Measurements from ENCODE around the gene IRGQ. TPM values are rescaled to one million over a fixed set of nuclear protein-coding genes. Genes with fewer than 3 reads are reported as not detected.
A peak's percentile ranks its signal among the peaks of the same experiment; 100 is the strongest.

The IRGQ gene
- total RNA-seq, 2 donors from 2014 or later: 19.2 to 21.0 TPM

DNA sequence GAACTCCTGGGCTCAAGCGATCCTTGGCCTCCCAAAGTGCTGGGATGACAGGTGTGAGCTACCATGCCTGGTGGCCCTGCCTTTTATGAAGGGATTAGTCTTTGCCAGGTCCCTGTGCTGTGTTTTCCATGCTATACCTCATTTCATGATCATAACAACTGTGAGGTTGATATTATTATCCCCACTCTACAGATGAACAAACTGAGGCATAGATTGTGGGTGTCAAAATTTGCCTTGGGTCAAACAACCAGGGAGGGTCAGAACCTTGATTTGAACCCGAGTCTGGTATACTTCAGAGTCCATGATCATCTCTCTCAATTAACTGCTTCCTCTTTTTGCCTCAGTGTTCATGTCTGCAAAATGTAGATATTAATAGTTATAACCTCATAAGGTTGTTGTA, 13.4 kb downstream of the IRGQ start:
- intact Hi-C loops (cut with DNase I): no loop called here

DNA sequence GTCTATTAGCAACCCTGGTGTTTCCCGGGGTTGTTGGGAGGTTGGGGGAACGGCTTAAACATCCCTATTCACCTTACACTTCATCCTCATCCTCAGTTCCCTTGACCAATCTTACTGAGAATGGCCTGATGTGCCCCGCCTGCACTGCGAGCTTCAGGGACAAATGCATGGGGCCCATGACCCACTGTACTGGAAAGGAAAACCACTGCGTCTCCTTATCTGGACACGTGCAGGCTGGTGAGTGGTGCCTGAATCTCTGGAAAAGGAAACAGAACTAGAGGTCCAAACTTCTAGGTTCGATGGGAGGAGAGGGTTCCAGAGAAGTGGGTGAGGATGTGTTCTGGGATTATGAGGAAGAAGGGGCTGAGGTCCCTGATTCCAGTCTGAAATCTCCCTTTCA, 14.5 kb downstream of the IRGQ start:
- intact Hi-C loops (cut with DNase I): no loop called here
- no peak for DNase-seq (ENCODE audit: low spot score)

More for the DNA sequence above, 13.4 kb downstream of the IRGQ start:
- no peak for DNase-seq (ENCODE audit: low spot score)

DNA sequence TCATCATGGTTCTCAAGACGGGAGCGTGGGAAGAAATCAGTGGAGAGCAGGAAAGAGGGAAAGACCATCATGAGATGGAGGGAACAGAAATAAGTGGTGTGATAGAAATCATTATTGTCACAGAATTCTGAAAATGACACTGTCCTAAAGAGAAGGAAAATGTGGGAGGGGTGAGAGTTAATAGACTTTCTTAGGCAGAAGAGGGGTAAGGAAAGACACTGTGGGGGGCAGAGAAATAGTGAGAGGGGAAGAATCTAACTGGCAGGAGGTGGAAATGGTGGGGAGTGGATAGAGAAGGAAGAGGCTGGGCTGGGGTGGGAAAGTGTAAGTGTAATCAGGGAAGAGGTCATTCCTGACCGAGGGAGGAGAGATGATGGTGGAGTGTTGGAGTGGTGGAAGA, 17.1 kb downstream of the IRGQ start:
- DNase-seq (ENCODE audit: low spot score): no peak
- intact Hi-C loops (cut with DNase I): no loop called here

DNA sequence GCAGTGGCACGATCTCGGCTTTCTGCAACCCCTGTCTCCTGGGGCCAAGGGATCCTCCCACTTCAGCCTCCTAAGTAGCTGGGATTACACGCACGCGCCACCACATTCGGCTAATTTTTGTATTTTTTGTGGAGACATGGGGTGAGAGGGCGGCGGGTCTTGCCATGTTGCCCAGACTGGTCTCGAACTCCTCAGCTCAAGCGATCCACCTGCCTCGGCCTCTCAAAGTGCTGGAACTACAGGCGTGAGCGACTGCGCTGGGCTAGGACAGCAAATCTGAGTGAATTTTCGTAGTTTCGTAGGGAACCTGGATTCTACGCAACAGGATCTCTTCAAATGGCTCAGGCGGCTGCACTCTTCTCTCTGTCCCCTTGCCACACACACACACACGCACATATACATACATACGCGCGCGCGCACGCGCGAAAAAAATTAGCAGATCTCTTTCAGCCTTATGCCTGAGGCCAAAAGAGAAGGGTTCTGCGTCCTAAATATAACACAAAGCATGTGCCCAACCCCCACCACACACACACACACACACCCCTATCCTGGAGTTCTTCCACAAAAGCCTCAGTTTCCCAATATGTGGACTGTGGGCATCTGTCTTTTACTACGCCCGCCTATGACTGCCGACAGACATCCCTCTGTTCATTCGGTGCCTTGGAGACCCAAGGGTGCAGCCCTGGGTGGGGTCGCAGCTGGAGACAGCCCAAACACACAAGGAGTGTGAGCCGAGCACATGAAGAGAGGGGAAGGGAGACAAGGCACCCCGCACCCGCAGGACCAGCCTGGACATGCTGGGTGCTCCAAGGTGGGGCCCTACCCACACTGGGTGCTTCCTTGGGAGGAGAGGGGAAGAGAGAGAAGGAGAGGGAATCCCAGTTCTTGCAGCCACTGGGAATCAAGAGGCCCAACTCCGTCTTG, 19.7 kb downstream of the IRGQ start:
- no peak for DNase-seq (ENCODE audit: low spot score)
- intact Hi-C loops (cut with DNase I): no loop called here

DNA sequence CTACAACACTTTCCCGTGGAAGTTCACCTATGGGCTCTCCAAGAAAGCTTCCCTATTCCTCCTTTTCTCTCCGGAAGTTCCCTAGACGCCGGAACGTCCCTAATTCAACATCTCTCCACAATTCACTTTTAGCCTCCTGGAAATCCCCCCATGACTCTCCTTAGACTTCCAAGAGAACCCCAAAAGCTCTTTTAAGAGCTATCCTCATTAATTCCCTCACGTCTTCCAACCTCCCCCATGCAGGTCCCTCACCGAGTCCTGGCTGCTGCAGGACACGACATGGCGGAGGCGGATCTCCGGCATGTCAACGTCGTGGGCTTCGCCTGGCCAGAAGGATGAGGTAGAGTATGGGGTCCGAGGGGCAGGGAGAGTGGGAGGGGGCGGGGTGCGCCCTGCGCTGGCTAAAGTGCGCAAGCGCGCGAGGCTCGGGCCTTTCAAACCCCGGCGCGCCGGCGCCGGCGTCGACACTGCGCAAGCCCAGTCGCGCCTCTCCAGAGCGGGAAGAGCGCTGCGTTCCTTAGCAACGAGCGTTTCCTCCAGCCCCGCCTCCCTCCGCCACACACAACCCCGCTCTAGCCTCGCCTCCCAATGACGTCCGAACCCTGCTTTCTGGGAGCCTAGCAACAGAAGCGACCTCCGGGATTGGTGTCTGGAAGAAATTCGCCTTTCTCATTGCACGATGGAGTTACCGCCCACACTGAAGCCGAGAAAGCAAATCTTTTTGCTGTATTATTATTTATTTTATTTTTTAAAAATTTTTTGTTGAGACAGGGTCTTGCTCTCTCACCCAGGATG, 20.6 kb downstream of the IRGQ start, which contains the start of the genes PINLYP and XRCC1:
Gene PINLYP, plus strand, starts transcription at position 646 of the 795 bp plus-strand sequence. CDS start 1,391 bp downstream, outside the sequence.
Gene XRCC1, minus strand, starts transcription at position 372 of the 795 bp plus-strand sequence. Its CDS starts 69 bp downstream, at position 303.
- DNase-seq (ENCODE audit: low spot score): peak; percentile 99
- intact Hi-C loops (cut with DNase I): no loop called here

DNA sequence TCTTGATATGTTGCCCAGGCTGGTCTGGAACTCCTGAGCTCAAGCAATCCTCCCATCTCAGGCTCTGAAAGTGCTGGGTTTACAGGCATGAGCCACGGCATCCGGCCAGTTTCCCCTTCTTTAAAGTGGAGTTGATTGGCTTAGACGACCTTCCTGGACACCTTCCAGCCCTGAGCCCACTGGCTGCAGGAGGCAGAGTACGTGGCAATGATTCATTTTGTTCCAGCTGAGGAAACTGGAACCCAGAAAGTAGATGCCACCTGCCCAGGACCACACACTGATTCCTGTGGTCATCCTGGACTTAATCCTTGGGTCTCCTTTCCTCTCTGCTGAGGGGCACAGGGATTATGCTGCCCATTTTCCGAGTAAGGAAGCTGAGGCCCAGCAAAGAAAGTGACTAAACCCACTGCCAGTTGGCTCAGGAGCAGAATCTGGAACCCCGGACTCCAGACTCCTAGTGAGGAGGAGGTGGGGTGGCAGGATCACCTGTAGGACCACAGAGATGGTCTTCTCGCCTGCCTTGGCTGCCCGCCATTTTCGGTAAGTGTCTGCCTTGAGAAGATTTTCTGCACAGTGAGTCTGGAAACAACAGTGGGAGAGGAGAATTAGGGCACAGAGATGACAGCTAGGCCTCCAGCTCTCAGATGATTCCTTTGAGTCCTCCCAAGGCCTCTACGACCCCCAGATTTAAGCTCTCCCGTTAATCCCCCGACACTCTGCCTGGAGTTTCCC, 21.3 kb downstream of the IRGQ start:
- intact Hi-C loops (cut with DNase I): no loop called here
- DNase-seq (ENCODE audit: low spot score): no peak

DNA sequence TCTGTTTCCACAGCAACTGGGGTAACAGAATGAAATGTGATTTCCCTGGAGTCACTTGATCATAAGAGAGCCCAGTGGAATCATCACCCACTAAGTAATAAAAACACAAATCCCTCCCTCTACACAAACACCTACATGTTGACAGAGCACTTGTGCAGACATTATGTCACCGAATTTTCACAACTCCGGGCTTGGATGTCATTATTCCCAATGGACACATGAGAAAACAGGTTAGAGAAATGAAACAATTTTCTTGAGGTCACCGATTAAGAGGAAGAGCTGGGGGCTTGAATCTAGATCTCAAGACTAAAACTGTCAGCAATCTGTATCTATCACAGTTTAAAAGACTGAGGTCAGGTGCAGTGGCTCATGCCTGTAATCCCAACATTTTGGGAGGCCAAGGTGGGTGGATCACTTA, 23.8 kb downstream of the IRGQ start:
- DNase-seq (ENCODE audit: low spot score): no peak
- intact Hi-C loops (cut with DNase I): no loop called here

DNA sequence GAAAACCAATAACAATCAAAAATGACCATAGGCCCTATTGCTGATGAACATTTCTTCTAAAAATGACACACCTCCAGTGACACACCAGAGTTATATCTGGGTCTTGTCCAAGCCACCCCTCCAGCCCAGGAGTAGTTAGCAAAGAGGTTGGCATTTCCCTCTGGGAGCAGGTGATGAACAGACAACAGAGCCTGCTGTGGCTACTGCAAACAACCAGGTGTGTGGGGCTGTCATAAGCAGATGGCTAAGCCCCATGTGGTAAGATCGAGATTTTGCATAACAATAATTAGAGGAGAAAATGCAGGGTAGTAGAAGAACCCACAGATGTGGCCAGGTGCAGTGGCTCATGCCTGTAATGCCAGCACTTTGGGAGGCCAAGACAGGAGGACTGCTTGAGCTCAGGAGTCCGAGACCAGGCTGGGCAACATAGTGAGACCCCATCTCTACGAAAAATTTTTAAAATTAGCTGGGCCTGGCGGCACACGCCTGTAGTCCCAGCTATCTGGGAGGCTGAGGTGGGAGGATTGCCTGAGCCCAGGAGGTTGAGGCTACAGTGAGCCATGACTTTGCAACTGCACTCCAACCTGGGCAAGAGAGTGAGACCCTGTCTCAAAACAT, 25.7 kb downstream of the IRGQ start:
- intact Hi-C loops (cut with DNase I): no loop called here
- DNase-seq (ENCODE audit: low spot score): no peak

DNA sequence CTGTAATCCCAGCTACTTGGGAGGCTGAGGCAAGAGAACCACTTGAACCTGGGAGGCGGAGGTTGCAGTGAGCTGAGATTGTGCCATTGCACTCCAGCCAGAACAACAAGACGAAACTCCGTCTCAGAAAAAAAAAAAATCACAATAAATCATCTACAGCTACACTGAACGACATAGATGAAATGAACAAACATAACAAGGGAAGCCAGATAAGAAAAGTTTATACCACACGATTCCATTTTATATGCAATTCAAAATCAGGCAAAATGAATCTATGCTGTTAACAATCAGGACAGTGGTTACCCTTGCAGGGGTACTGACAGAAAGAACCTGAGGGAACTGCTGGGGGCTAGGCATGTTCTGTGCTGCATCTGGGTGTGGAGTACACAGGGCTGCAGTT, 26.3 kb downstream of the IRGQ start:
- no peak for DNase-seq (ENCODE audit: low spot score)
- intact Hi-C loops (cut with DNase I): no loop called here

DNA sequence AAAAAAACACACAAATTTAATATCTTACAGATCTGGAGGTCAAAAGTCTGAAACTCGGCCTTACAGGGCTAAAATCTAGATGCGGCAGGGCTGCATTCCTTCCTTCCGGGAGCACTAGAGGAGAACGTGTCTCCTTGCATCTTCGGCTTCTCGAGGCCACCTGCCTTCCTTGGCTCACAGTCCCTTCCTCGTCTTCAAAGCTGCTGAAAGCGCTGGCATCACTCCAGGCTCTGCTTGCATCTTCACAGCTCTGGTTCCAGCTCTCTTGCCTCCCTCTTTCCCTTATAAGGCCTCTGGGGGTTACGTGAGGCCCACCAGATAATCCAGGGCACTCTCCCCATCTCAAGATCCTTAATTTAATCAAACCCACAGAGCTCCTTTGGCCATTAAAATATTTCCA, 31.1 kb downstream of the IRGQ start:
- intact Hi-C loops (cut with DNase I): no loop called here

DNA sequence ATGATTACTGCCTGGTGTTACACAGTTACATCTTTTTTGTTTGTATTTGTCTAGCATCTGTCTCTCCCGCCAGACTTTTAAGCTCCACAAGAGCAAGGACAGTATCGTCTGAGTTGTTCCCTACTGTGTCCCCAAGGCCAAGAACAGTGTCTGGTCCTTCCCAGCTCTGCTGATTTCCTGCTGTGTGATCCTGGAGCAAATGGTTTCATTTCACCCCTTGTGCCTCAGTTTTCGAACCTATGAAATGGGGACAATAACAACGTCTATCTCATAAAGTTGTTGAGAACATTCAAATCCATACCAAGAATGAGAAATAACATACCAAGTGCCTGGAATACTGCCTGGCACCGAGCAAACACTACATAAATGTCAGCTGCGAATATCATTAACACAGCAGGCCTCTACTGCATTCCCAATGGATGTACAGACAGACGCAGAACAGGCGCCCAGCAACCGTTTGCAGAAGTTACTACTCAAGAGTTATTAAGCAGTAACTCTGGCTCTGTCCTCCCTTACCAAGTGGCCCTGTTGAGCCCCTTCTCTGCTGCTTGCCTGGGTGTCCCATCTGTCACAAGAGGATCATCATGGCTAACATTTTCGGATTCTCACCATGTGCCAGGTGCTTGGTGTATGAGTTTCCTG, 32.0 kb downstream of the IRGQ start:
- intact Hi-C loops (cut with DNase I): no loop called here
- DNase-seq (ENCODE audit: low spot score): no peak

More for the DNA sequence above, 31.1 kb downstream of the IRGQ start:
- DNase-seq (ENCODE audit: low spot score): no peak

DNA sequence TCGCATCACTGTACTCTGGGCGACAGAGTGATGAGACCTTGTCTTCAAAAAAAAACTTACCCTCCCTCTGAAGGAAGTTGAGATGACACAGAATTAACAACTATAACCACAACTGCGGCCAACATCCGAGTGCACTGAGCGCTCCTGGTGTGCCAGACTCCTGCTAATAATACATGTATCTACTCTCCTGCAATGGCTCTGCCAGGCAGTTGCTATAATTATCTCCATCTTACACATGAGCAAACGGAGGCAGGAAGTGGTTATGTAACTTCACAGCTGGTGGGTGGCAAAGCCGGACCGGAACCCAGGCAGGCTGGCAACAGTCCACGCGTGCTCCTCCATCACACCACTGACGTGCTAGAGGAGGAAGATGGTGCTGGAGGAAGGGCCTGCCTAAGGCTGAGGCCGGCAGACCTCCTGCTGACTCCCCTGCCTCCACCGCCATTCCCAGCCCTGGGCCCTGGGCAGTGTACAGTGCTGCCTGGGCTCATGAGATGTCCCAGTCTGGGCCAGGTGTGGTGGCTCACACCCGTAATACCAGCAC, 33.2 kb downstream of the IRGQ start:
- DNase-seq (ENCODE audit: low spot score): peak; percentile 94
- intact Hi-C loops (cut with DNase I): no loop called here

DNA sequence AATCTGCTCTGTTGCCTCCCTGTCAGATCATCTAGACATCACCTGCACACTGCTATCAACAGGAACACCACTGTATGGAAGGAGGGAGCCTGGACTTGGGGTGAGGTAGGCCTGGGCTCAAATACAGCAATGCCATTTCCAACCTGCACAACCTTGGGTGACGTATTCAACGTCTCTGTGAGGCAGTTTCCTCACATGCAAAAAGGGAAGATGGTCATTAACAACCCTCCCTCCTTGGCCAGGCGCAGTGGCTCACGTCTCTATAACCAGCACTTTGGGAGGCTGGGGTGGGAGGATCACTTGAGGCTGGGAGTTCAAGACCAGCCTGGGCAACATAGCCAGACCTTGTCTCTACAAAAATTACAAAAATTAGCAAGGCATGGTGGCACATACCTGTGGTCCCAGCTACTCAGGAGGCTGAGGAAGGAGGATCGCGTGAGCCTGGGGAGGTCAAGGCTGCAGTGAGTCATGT, 33.7 kb downstream of the IRGQ start:
- intact Hi-C loops (cut with DNase I): no loop called here
- DNase-seq (ENCODE audit: low spot score): peak; percentile 51

DNA sequence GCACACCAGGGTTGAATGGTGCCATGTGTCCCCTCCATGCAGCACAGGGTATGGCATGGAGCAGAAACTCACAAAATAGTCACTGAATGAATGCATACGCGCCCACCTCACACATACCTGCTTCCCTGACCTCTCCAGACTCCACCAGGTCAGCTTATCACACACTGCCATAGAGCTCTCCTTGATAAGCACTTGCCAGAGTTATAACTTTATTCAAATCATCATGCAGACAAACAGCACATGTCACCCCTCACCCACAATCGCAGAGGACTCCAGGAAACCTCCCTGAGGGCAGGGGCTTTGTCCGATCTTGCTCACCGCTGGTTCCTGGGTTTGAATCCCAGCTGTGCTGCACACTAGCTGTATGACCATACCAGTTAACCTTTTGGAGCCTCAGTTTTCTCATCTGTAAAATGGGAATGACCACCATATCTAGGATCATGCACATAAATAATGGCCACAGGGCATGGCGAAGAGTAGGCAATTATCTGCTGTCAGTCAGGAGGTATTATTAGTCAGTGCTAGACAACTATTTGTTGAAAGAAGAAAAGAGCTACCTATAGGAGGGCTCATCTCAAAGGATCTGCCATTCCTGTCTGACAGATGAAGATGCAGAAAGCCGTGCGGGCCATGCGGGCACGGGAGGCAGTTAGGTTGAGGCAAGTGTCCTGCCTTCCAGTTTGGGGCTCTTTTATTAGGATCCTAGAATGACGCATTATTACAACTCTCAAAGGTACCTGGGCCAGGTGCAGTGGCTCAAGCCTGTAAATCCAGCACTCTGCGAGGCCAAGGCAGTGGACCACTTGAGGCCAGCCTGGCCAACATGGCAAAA, 34.6 kb downstream of the IRGQ start:
- intact Hi-C loops (cut with DNase I): no loop called here
- no peak for DNase-seq (ENCODE audit: low spot score)

DNA sequence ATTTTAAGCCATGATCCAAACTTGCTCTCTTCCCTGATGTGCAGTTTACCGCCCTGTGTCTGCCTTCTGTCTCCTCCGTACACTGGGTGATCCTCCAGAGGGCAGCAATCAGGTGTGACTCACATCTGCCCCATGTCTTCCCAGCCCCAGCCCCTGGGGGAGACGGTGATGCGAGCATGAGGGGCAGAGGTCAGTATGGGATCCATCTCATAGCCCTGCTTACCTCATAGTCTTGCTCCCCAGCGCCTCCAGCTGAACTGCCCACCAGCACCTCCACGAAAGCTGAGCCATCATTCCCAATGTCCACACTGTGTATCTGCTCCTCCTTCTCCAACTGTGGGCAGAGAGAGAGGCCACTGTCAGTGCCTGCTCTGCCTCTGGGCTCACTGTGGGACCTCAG, 35.2 kb downstream of the IRGQ start:
- intact Hi-C loops (cut with DNase I): no loop called here

DNA sequence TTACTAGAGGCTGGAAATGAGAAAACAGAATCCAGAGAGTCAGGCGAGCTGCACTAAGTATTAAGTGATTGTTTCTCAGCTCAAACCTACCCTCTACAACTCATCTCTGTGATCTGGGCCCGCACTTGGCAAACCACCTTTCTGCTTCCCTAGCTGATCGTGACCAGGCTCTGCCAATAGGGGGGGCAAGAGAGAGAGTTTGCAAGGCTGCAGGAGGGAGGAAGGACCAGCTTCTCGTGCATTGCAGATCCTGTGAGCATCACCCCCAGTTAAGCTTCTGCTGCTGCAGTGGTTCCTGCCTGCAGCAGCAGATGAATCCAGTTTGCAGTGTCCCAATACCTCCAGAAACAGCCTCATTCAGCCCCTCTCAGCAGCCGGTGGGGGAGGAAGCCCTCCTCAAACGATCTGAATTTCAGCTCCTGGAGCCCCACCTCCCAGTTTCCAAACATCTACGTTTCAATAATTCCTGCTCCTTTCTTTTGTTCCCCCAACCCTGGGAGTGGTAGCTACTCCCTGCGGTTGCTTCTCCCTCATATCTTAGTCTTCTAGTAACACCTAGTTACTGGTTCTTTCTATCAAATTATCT, 40.7 kb downstream of the IRGQ start:
- no peak for DNase-seq (ENCODE audit: low spot score)
- intact Hi-C loops (cut with DNase I): loop anchor here in 1 of 2 donors (10.0 kb wide), 1 partner anchor 100 kb away; no protein-coding TSS in a partner anchor

More for the DNA sequence above, 35.2 kb downstream of the IRGQ start:
- DNase-seq (ENCODE audit: low spot score): no peak

Measured in posterior vena cava (tissue), 2 donors.